Transverse colon (tissue), 3 donors: ENCODE data around the gene MAP4K2.

Experiments used
- CTCF ChIP-seq, 5 experiments: fragments of 200-600 bp in 3 of 5; fragments of 450-650 bp in 2 of 5; sonication (generic) in 3 of 5; IDR thresholded peaks; 1 replicate in 2 of 5; 2 replicates in 3 of 5; pipeline ENCODE4 v1.5.1; 2016 to 2017; ENCODE audit warnings: antibody characterized with exemption in 5 of 5, inconsistent platforms in 3 of 5, mild to moderate bottlenecking in 2 of 5, moderate library complexity in 1 of 5
- POLR2A ChIP-seq: fragments of 450-650 bp; IDR thresholded peaks from one replicate; pipeline ENCODE4 v1.6.1; 2016; ENCODE audit warnings: antibody characterized with exemption, mild to moderate bottlenecking, moderate library complexity

GRCh38 chr11:64837887-64838351, 34.9 kb upstream of the MAP4K2 start:
- TF ChIP-seq CTCF (IDR thresholded peaks at IDR 0.05) (no peak), POLR2A (no peak)
